SJCRH30 (cell line): ENCODE data around the gene ASPN. TPM values are rescaled to one million over a fixed set of nuclear protein-coding genes. Genes with fewer than 3 reads are reported as not detected.
A peak's percentile ranks its signal among the peaks of the same experiment; 100 is the strongest.
"Not testable (repeated sequence)": the region's sequence is repeated elsewhere in the genome, so short reads cannot be mapped to it uniquely, and the experiment has no call there.

Experiments used
- DNase-seq, 2 experiments: peaks; one replicate each; pipeline ENCODE4 v3.0.0-alpha.2; 2015 to 2020
- H3K27ac ChIP-seq: fragments of 250-450 bp; sonication (Bioruptor Pico); 2 replicates; pipeline ENCODE4 v1.5.1; 2020; ENCODE audit warnings: mild to moderate bottlenecking, moderate library complexity
- H3K27me3 ChIP-seq: fragments of 250-450 bp; sonication (Bioruptor Pico); 2 replicates; pipeline ENCODE4 v1.5.1; 2020; ENCODE audit warnings: mild to moderate bottlenecking, moderate library complexity
- H3K36me3 ChIP-seq: fragments of 250-450 bp; sonication (Bioruptor Pico); 2 replicates; pipeline ENCODE4 v1.5.1; 2020; ENCODE audit warnings: mild to moderate bottlenecking, moderate library complexity
- H3K4me1 ChIP-seq: fragments of 250-450 bp; sonication (Bioruptor Pico); 2 replicates; pipeline ENCODE4 v1.5.1; 2020; ENCODE audit warnings: mild to moderate bottlenecking, moderate library complexity
- H3K4me3 ChIP-seq: fragments of 250-450 bp; sonication (Bioruptor Pico); 2 replicates; pipeline ENCODE4 v1.5.1; 2020; ENCODE audit warnings: mild to moderate bottlenecking, moderate library complexity
- H3K9me3 ChIP-seq: fragments of 250-450 bp; sonication (Bioruptor Pico); replicated peaks from 2 replicates; pipeline ENCODE4 v1.5.1; 2020; ENCODE audit warnings: mild to moderate bottlenecking, moderate library complexity
- total RNA-seq: library from RNA; depleted of rRNA; stranded (reverse); fragments of >200 nt; shearing (Covaris generic); gene quantifications from 2 replicates; pipeline ENCODE4 v1.2.3, GENCODE V29; 2014; rRNA removed

Gene ASPN
- total RNA-seq, 1 experiment from 2014 or later: 0.06 TPM

DNA sequence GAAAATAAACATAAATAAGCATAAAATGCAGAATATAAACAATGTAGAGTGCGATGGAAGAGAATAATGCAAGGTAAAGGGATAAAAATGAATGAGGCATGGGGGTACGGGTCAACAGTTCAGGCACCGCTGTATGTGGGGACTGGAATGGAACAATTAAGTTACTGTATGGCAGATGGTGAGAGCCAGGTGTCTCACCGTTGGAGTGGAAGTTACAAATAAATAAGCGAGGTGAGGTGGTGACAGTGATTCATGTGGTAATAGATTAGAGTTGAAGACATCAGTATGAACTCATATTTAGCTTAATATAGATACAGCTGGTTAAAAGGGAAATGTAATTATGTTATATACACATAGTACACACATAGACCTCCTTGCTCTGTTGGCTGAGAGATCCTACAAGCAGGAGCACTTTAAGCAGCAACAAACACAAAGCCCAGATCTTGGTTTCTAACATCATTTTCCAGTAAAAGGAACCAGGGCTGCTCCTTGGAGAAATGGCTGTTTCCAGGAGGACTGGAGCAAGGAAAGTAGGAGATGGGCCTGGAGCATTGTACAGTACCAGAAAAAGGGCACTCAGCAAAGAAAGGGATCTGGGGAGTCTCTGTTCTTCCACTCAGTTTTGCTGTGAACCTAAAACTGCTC, 55.7 kb downstream of the ASPN start:
- DNase-seq: peak; percentile 52 to 73
- H3K4me3 ChIP-seq: no peak overlapping the region
- H3K4me1 ChIP-seq: peaks cover 19% of the 10 kb centered on the region
- H3K9me3 ChIP-seq: no peaks in the 10 kb centered on the region
- H3K27ac ChIP-seq: peak overlapping the region; percentile 40
- no peaks in the 10 kb centered on the region for H3K27me3 ChIP-seq
- no peaks in the 10 kb centered on the region for H3K36me3 ChIP-seq

DNA sequence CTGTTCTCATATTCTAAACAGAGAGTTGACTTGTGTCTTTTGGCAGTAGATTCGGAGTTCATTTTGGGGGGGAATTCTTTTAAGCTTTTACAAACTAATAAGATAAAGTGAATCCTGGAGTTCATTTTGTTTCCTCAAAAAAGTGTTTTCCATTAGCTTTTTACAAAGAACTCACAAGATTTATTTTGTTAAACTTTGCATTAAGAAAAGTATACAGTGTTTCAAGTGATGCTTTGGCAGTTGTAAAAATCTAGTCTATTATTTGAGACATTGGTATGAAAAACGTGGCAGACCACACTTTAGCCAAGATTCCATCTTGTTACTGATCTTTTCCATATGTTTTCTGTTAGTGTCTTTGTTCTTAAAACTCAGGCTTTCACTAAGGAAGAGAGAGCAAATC, 56.8 kb downstream of the ASPN start:
- Histone ChIP-seq H3K4me1 (peaks cover 19% of the 10 kb centered on the region), H3K36me3 (no peaks in the 10 kb centered on the region), H3K27me3 (no peaks in the 10 kb centered on the region), H3K9me3 (no peaks in the 10 kb centered on the region), H3K4me3 (no peak overlapping the region), H3K27ac (peak overlapping the region; percentile 40)
- peak in 1 of 2 experiments; percentile 18 for DNase-seq

DNA sequence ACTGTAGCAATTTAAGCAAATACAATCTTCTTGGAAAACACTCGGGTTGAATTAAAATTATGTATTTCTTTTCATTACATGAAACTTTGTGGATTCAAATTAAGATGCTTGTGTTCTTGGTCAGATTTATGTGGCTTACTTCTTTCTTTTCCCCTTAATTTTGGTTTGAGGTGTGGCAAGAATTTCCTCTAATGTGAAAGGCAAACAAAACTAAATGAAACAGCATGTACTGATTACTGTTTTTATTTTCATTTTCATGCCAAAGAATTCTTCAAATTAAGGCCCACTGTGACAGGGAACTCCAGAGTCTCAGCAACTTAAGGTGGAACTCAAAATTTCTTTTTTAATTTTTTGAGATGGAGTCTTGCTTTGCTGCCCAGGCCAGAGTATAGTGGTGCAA, 58.0 kb downstream of the ASPN start, which contains the start of gene OMD:
TSS of gene OMD (minus strand) at position 132 of the 400 bp plus-strand sequence. CDS start 6,913 bp downstream, outside the sequence.
- Histone ChIP-seq H3K36me3 (no peaks in the 10 kb centered on the region), H3K27me3 (no peaks in the 10 kb centered on the region), H3K4me3 (no peak within 1 kb of the TSS), H3K27ac (peak within 1 kb of the TSS; percentile 40; the same call in 1 of the 2 replicates), H3K4me1 (peaks cover 10% of the 10 kb centered on the region; the same call in 1 of the 2 replicates), H3K9me3 (no peaks in the 10 kb centered on the region)
- no peak for DNase-seq

DNA sequence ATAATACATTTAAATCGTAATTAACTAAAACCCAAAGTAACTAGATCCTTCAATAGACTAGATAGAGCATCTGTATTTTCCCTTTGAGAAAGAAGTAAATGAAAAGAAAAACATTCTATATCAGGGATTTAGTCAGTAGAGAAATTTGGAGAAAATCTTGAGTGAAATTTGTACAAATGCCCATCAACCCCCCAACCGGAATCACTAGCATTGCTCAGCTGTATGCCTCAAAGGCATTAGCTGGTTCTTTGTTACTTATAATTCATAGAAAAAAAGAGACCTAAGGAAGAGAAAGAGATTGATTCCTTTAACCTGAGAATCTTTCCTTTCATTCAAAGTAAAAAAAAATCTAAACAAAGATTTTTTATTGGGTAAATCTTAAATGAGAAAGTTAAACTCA, 58.7 kb downstream of the ASPN start:
- Histone ChIP-seq H3K4me1 (peaks cover 10% of the 10 kb centered on the region; the same call in 1 of the 2 replicates), H3K27me3 (no peaks in the 10 kb centered on the region), H3K27ac (no peak overlapping the region), H3K9me3 (no peaks in the 10 kb centered on the region), H3K36me3 (no peaks in the 10 kb centered on the region), H3K4me3 (no peak overlapping the region)
- no peak for DNase-seq

DNA sequence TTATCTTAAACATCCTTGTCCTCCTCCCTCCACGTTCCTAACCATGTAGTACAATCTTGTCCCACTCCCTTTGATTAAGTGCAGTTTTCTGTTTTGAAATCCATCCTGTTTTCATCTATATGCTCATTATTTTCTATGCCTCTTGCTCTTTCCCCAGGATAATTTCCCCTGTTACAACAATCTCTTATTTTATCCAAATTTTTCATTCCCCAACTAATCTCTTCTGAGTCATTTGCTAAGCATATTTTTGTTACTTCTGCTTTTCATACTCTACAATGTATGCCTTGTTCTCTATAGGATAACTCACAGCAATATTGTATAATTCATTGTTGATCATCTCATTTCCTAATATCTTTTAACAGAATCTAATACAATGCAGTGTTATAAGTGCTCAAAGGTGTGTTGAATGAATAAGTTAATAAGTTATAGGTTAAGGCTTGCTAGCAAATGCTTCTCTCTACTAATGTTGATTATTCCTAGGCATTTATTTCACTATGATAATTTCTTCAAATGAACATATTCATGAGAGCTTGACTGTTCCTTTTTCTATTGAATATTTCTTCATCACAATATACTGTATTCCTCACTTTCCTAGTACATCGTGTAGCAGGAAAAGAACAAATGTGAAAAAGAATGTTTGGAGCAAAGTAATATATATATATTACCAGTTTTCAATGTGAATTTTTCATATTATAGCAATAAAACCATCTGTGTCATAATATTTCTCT, 59.5 kb downstream of the ASPN start:
- H3K36me3 ChIP-seq: no peaks in the 10 kb centered on the region
- DNase-seq: no peak
- H3K4me1 ChIP-seq: peaks cover 10% of the 10 kb centered on the region; the same call in 1 of the 2 replicates
- H3K27me3 ChIP-seq: no peaks in the 10 kb centered on the region
- no peak overlapping the region for H3K27ac ChIP-seq
- H3K9me3 ChIP-seq: no peaks in the 10 kb centered on the region
- no peak overlapping the region for H3K4me3 ChIP-seq

DNA sequence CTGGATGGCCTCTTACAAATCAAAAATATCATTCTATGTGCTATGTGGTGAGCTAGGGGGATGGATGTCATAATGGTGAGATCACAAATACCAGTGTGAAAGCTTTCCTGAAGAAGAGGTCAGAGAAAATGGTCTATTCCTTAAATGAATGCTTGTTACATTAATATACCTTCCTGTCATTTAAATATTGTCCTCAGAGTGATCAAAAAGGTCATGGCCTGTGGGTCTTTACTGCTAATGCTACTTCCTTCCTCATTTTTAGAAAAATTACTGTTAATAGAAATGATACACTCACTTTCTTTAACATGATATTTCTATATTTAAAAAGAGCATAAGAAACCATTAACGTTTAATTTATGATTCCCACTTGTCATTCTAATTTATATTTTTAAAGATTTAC, 67.7 kb downstream of the ASPN start:
- Histone ChIP-seq H3K36me3 (no peaks in the 10 kb centered on the region), H3K4me1 (no peaks in the 10 kb centered on the region), H3K27ac (no peak overlapping the region), H3K9me3 (no peaks in the 10 kb centered on the region), H3K27me3 (no peaks in the 10 kb centered on the region), H3K4me3 (no peak overlapping the region)
- no peak for DNase-seq

DNA sequence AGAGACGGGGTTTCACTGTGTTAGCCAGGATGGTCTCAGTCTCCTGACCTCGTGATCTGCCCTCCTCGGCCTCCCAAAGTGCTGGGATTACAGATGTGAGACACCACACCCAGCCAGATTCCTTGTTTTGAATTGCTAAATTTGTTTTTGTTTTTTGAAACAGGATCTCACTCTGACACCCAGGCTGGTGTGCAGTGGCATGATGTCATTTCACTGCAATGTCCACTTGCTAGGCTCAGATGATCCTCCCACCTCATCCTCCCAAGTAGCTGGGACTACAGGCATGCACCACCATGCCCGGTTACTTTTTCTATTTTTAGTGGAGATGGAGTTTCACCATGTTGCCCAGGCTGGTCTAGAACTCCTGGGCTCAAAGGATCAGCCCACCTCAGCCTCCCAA, 71.1 kb downstream of the ASPN start:
- H3K4me3 ChIP-seq, H3K27me3 ChIP-seq, H3K36me3 ChIP-seq, H3K4me1 ChIP-seq, DNase-seq, H3K27ac ChIP-seq, H3K9me3 ChIP-seq: not testable (repeated sequence)

DNA sequence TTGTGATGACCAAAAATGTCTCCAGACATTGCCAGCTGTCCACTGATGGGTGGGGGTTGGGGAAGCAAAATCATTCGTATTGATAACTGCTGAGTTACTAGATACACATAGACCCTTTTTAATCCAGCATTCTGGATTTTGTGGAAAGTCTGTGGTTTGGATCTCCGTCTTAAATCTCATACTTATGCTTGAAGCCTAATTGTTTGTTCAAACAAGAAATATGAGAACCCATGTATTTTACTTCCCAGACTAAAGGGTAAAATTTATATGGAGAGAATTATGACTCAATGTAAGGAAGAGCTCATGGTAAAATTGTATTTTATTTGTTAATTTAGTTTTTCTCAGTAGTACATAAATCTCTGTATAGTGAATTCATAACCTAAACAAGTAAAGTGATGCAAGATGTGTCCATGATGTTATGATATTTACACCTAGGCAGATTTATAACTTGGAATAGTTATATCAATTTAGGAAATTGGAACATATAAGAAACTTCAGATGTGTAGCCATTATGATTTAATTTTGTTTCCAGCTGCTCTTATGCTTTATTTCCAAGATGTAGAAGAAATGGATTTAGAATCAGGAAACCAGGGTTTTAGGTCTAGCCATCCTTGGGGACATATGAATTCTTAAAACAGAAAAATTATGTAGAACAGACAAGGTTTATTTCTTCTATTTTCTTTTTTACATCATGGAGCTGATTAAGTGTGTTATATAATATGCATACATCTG, 73.4 kb downstream of the ASPN start:
- H3K4me3 ChIP-seq: no peak overlapping the region
- no peaks in the 10 kb centered on the region for H3K36me3 ChIP-seq
- H3K4me1 ChIP-seq: no peaks in the 10 kb centered on the region
- no peaks in the 10 kb centered on the region for H3K27me3 ChIP-seq
- H3K9me3 ChIP-seq: no peaks in the 10 kb centered on the region
- DNase-seq: no peak
- H3K27ac ChIP-seq: no peak overlapping the region

DNA sequence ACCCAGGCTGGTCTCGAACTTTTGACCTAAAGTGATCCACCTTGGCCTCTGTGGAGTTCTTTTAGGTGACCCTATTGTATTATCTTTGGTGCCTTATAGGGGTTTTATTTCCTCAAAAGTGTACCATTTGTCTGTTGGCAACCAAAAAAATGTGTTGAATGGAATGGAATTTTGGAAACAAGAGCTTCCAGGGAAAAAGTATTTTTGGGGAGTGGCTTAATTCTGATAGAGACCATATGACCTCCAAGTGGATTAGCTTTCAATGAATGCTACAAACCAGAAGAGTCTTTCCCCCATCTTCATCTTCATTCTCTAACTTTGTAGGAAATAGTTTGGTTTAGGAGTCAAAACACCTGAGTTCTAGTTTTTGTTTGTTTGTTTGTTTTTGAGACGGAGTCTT, 74.5 kb downstream of the ASPN start:
- Histone ChIP-seq H3K4me1 (no peaks in the 10 kb centered on the region), H3K27ac (no peak overlapping the region), H3K9me3 (no peaks in the 10 kb centered on the region), H3K4me3 (no peak overlapping the region), H3K36me3 (no peaks in the 10 kb centered on the region), H3K27me3 (no peaks in the 10 kb centered on the region)
- no peak for DNase-seq

DNA sequence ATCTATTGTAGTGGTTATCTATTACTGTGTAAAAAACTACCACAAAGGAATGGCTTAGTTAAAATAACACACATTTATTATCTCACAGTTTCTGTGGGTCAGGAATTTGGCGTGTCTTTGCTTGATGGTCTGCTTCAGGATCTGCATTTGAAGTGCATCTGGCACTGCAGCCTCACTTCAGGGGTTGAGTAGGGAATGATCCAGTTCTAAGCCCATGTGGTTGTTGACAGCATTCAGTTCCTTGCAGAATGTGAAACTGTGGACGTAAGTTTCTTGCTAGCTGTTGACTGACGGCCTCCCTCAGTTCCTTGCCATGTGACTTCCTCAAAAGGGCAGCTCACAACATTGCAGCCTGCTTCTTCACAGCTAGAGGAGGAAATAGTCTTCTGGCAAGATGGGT, 75.8 kb downstream of the ASPN start:
- H3K27ac ChIP-seq: no peak overlapping the region
- H3K27me3 ChIP-seq: no peaks in the 10 kb centered on the region
- no peak overlapping the region for H3K4me3 ChIP-seq
- H3K9me3 ChIP-seq: no peaks in the 10 kb centered on the region
- H3K4me1 ChIP-seq: no peaks in the 10 kb centered on the region
- H3K36me3 ChIP-seq: no peaks in the 10 kb centered on the region
- DNase-seq: no peak

Other genes starting within 250 kb of the ASPN start
- gene IARS1, start 188.8 kb downstream of the ASPN start, total RNA-seq: 248 and 274 TPM in 2 replicates
- gene NOL8, start 157.2 kb downstream of the ASPN start, total RNA-seq: 47.9 and 60.6 TPM in 2 replicates
- 22.6 and 24.2 TPM in 2 replicates for gene CENPP, start 156.6 kb downstream of the ASPN start, total RNA-seq
- not detected in 2 replicates for gene OGN, start 77.9 kb downstream of the ASPN start, total RNA-seq
- 0.08 TPM in 1 of 2 replicates, not detected in the other for gene OMD, start 58.0 kb downstream of the ASPN start, total RNA-seq
- gene ECM2, start 53.5 kb upstream of the ASPN start, total RNA-seq: not detected in 2 replicates
- gene IPPK, start 187.6 kb upstream of the ASPN start, total RNA-seq: 15.8 and 16.7 TPM in 2 replicates